ENCODE data around the gene MCM7.
A peak's percentile ranks its signal among the peaks of the same experiment; 100 is the strongest.

MCM7 gene

GRCh38 chr7:100093925-100094486, 7.2 kb downstream of the MCM7 start:
- DNase-seq (ENCODE audit: low read depth) = no peak

GRCh38 chr7:100093498-100093897, 7.7 kb downstream of the MCM7 start:
- no peak for DNase-seq (ENCODE audit: low read depth)

GRCh38 chr7:100093054-100093453, 8.1 kb downstream of the MCM7 start:
- DNase-seq (ENCODE audit: low read depth) = no peak

GRCh38 chr7:100091411-100092181, 9.6 kb downstream of the MCM7 start:
- DNase-seq (ENCODE audit: low read depth) = no peak

- no peak for DNase-seq (ENCODE audit: low read depth)
Measured at GRCh38 chr7:100090527-100091410, 10.4 kb downstream of the MCM7 start.

GRCh38 chr7:100089458-100090196, 11.6 kb downstream of the MCM7 start:
- no peak for DNase-seq (ENCODE audit: low read depth)

GRCh38 chr7:100088621-100089457, 12.4 kb downstream of the MCM7 start, which contains the start of gene COPS6:
Gene COPS6 (plus strand): TSS chr7:100088969. CDS start chr7:100088991, 22 bp downstream.
- peak; percentile 77 for DNase-seq (ENCODE audit: low read depth)

- no peak for DNase-seq (ENCODE audit: low read depth)
Measured at GRCh38 chr7:100088095-100088620, 13.0 kb downstream of the MCM7 start.

- DNase-seq (ENCODE audit: low read depth) = no peak
Measured at GRCh38 chr7:100087055-100087750, 14.0 kb downstream of the MCM7 start.

- DNase-seq (ENCODE audit: low read depth) = no peak
Measured at GRCh38 chr7:100085515-100085914, 15.7 kb downstream of the MCM7 start.

GRCh38 chr7:100082978-100083377, 18.2 kb downstream of the MCM7 start:
- no peak for DNase-seq (ENCODE audit: low read depth)

- DNase-seq (ENCODE audit: low read depth) = peak; percentile 93
Measured at GRCh38 chr7:100081535-100082102, 19.6 kb downstream of the MCM7 start, which contains the start of gene ZNF3. Gene ZNF3 (minus strand): TSS chr7:100081723. CDS start chr7:100077357, 4,366 bp downstream.

GRCh38 chr7:100080907-100081534, 20.2 kb downstream of the MCM7 start:
- no peak for DNase-seq (ENCODE audit: low read depth)

GRCh38 chr7:100079024-100079560, 22.1 kb downstream of the MCM7 start:
- no peak for DNase-seq (ENCODE audit: low read depth)

- DNase-seq (ENCODE audit: low read depth) = no peak
Measured at GRCh38 chr7:100077205-100077604, 24.0 kb downstream of the MCM7 start.

- no peak for DNase-seq (ENCODE audit: low read depth)
Measured at GRCh38 chr7:100075418-100075817, 25.8 kb downstream of the MCM7 start.

- no peak for DNase-seq (ENCODE audit: low read depth)
Measured at GRCh38 chr7:100074841-100075240, 26.4 kb downstream of the MCM7 start.

GRCh38 chr7:100072462-100072861, 28.7 kb downstream of the MCM7 start:
- DNase-seq (ENCODE audit: low read depth) = no peak
